IMR-90 (cell line): ENCODE data around the gene FAM229A. TPM values are rescaled to one million over a fixed set of nuclear protein-coding genes. Genes with fewer than 3 reads are reported as not detected.

Source experiments
- ATAC-seq: fragments of 200-7000 bp; cut with Tn5 transposase; 2 replicates; pipeline ENCODE4 v1.9.1; 2020; ENCODE audit warnings: low read depth, mild to moderate bottlenecking, moderate library complexity
- BruUV-seq: library from RNA; stranded (reverse); fragments of 400-500 nt; replicated peaks from 2 replicates; lab custom pipeline; 2021; lab: Mats Ljungman, UMichigan
- CTCF ChIA-PET: fragments of 300-600 bp; formaldehyde crosslinking; extraction: SDS; loops from one replicate; lab custom pipeline; 2021; ENCODE audit warnings: antibody characterized with exemption; lab: Yijun Ruan, JAX
- POLR2A ChIA-PET: fragments of 300-600 bp; sonication (Branson Sonifier 250); formaldehyde crosslinking; loops from one replicate; lab custom pipeline; 2022; ENCODE audit warnings: antibody characterized with exemption; ENCODE audit not compliant: unreplicated experiment; lab: Charles Lee
- DNase-seq: peaks from one replicate; pipeline ENCODE4 v3.0.0; 2013
- H2AFZ ChIP-seq: replicated peaks from 2 replicates; pipeline ENCODE3; 2013; ENCODE audit warnings: low read length, mild to moderate bottlenecking; ENCODE audit not compliant: poor library complexity
- H2AK5ac ChIP-seq: 2 replicates; pipeline ENCODE4 v1.6.1; 2013; ENCODE audit warnings: low read depth, low read length, inconsistent platforms
- H2AK9ac ChIP-seq: replicated peaks from 2 replicates; pipeline ENCODE3; 2013; ENCODE audit warnings: mild to moderate bottlenecking, low read depth, low read length, moderate library complexity; ENCODE audit not compliant: poor library complexity
- H2BK120ac ChIP-seq: 2 replicates; pipeline ENCODE4 v1.6.1; 2013; ENCODE audit warnings: low read depth, low read length, inconsistent platforms
- H2BK15ac ChIP-seq: 3 replicates; pipeline ENCODE4 v1.6.1; 2013; ENCODE audit warnings: low read depth, low read length, inconsistent platforms
- H2BK20ac ChIP-seq: 2 replicates; pipeline ENCODE4 v1.6.1; 2013; ENCODE audit warnings: low read depth, mild to moderate bottlenecking, inconsistent platforms, low read length, moderate library complexity
- H2BK5ac ChIP-seq: 2 replicates; pipeline ENCODE4 v1.6.1; 2013; ENCODE audit warnings: mild to moderate bottlenecking, low read depth, low read length, inconsistent platforms; ENCODE audit not compliant: poor library complexity, severe bottlenecking
- H3K14ac ChIP-seq: replicated peaks from 2 replicates; pipeline ENCODE4 v1.6.1; 2013; ENCODE audit warnings: low read depth, low read length, inconsistent platforms
- H3K18ac ChIP-seq: 2 replicates; pipeline ENCODE4 v1.6.1; 2013; ENCODE audit warnings: low read depth, low read length, control low read depth
- H3K23ac ChIP-seq: 2 replicates; pipeline ENCODE4 v1.6.1; 2013; ENCODE audit warnings: low read depth, low read length, inconsistent platforms
- H3K27ac ChIP-seq: 2 replicates; pipeline ENCODE4 v1.5.1; 2013; ENCODE audit warnings: mild to moderate bottlenecking, control low read depth, low read length; ENCODE audit not compliant: insufficient read depth
- H3K27me3 ChIP-seq: 2 replicates; pipeline ENCODE4 v1.6.1; 2013; ENCODE audit warnings: low read length; ENCODE audit not compliant: control insufficient read depth, insufficient read depth
- H3K36me3 ChIP-seq: 2 replicates; pipeline ENCODE4 v1.6.1; 2013; ENCODE audit warnings: low read length, mixed read lengths; ENCODE audit not compliant: control insufficient read depth, insufficient read depth
- H3K4ac ChIP-seq: 2 replicates; pipeline ENCODE4 v1.6.1; 2013; ENCODE audit warnings: low read depth, low read length, inconsistent platforms
- H3K4me1 ChIP-seq: 2 replicates; pipeline ENCODE4 v1.6.1; 2013; ENCODE audit warnings: low read length, mixed read lengths; ENCODE audit not compliant: control insufficient read depth, insufficient read depth
- H3K4me2 ChIP-seq: 2 replicates; pipeline ENCODE4 v1.6.1; 2013; ENCODE audit warnings: low read depth, mild to moderate bottlenecking, control low read depth, low read length, moderate library complexity
- H3K4me3 ChIP-seq: 2 replicates; pipeline ENCODE4 v1.5.1; 2013; ENCODE audit warnings: low read depth, mild to moderate bottlenecking, control low read depth, low read length, moderate library complexity; ENCODE audit not compliant: insufficient read depth
- H3K56ac ChIP-seq: 2 replicates; pipeline ENCODE4 v1.6.1; 2013; ENCODE audit warnings: low read length, inconsistent platforms; ENCODE audit not compliant: insufficient read depth; ENCODE audit errors: extremely low read depth
- H3K79me1 ChIP-seq, 2 experiments: 2 replicates each; pipeline ENCODE4 v1.6.1; 2013; ENCODE audit warnings: low read length in 2 of 2, inconsistent platforms in 1 of 2, low read depth in 1 of 2
- H3K9ac ChIP-seq: 2 replicates; pipeline ENCODE4 v1.6.1; 2013; ENCODE audit warnings: low read depth, low read length, control low read depth
- H3K9me1 ChIP-seq: 2 replicates; pipeline ENCODE4 v1.6.1; 2013; ENCODE audit warnings: low read length, inconsistent platforms; ENCODE audit not compliant: insufficient read depth
- H3K9me3 ChIP-seq: 2 replicates; pipeline ENCODE4 v1.6.1; 2013; ENCODE audit warnings: low read length; ENCODE audit not compliant: control insufficient read depth, insufficient read depth
- H4K20me1 ChIP-seq: 2 replicates; pipeline ENCODE4 v1.6.1; 2013; ENCODE audit warnings: low read length, inconsistent platforms; ENCODE audit not compliant: insufficient read depth
- H4K5ac ChIP-seq: 2 replicates; pipeline ENCODE4 v1.6.1; 2013; ENCODE audit warnings: mild to moderate bottlenecking, low read depth, low read length, control low read depth
- H4K8ac ChIP-seq, 2 experiments: 2 replicates each; pipeline ENCODE4 v1.6.1; 2013; ENCODE audit warnings: low read depth in 2 of 2, low read length in 2 of 2, control low read depth in 1 of 2, inconsistent platforms in 1 of 2
- H4K91ac ChIP-seq: 2 replicates; pipeline ENCODE4 v1.6.1; 2013; ENCODE audit warnings: low read depth, low read length, inconsistent platforms; ENCODE audit not compliant: insufficient read depth
- CTCF ChIP-seq: conservative IDR thresholded peaks from 2 replicates; pipeline ENCODE4 v1.5.1; 2012; ENCODE audit warnings: mild to moderate bottlenecking, low read depth, low read length, improper control_type of control experiment
- MAFK ChIP-seq: IDR thresholded peaks from 2 replicates; pipeline ENCODE4 v1.6.1; 2012; ENCODE audit warnings: low read depth, low read length, improper control_type of control experiment
- MAZ ChIP-seq: IDR thresholded peaks from 2 replicates; pipeline ENCODE4 v1.6.1; 2012; ENCODE audit warnings: low read depth, mild to moderate bottlenecking, low read length, improper control_type of control experiment, moderate library complexity, borderline replicate concordance
- USF2 ChIP-seq: fragments of 150-350 bp; IDR thresholded peaks from 2 replicates; pipeline ENCODE4 v1.6.1; 2017; ENCODE audit warnings: mild to moderate bottlenecking, antibody characterized with exemption, low read length, low read depth
- WGBS, 2 experiments: methylation state at CpG; one replicate each; pipeline versions ENCODE4 v1.1.5 to v1.1.7; 2013; ENCODE audit warnings: missing lambda C conversion rate in 2 of 2; ENCODE audit not compliant: insufficient read length in 1 of 2; ENCODE audit errors: extremely low coverage in 2 of 2; 5-methylcytosine and 5-hydroxymethylcytosine counted together
- dilution Hi-C: fragments of 300-500 bp; cut with HindIII; formaldehyde crosslinking; loops from one replicate; pipeline ENCODE4 v1.14.3; 2018; ENCODE audit warnings: low sequenced_read_pairs; ENCODE audit not compliant: unreplicated experiment
- in situ Hi-C: fragments of 300-500 bp; cut with MboI; formaldehyde crosslinking; loops from 3 replicates; pipeline ENCODE4 v1.14.3; 2019; ENCODE audit warnings: low sequenced_read_pairs, inconsistent platforms, mixed read lengths
- intact Hi-C: fragments of 100-400 bp; cut with micrococcal nuclease; formaldehyde crosslinking; loops from 2 replicates; pipeline ENCODE4 v1.10.0; 2022
- polyA plus RNA-seq, 3 experiments: library from polyadenylated mRNA; depleted of rRNA; stranded (reverse); fragments of >200 nt; gene quantifications; 2 replicates each; pipeline ENCODE4 v1.2.3, GENCODE V29; 2012; ENCODE audit warnings: low replicate concordance in 1 of 3
- total RNA-seq: library from RNA; depleted of rRNA; stranded (reverse); fragments of >200 nt; gene quantifications from 2 replicates; pipeline ENCODE4 v1.2.3, GENCODE V29; 2012
- TF ChIP-seq, protein P1 (sequence below): fragments of 150-350 bp; IDR thresholded peaks from 2 replicates; pipeline ENCODE4 v1.6.1; 2016; ENCODE audit warnings: low read depth, mild to moderate bottlenecking, low read length, moderate library complexity, borderline replicate concordance

FAM229A gene
- total and polyA plus RNA-seq, 2 of the 4 experiments (the other 2 are of a cell fraction): 0.36 to 4.3 TPM

DNA sequence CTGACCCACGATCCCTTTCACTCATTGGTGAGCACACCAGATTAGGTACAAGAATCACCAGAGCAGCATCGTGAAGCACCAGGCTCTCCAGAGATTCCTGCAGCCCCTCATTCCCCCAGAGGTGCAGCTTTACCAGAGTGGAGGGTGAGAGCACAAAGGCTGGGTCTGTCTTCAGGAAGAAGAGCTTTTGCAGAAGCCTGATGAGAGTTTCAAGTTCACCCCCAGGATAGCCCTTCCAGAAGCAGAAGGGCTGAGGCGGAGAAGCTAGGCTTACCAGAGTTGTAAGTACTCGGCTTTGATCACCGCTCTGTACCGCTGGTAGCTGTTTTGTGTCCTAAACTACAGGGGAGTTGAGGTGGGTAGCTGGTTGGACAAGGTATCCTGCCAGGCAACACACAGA, 3.2 kb upstream of the FAM229A start:
- ATAC-seq (no peak), DNase-seq (no peak)
- intact Hi-C loops: no loop called here
- Histone ChIP-seq H4K91ac (no peak overlapping the region), H3K27me3 (no peaks in the 10 kb centered on the region), H2AFZ (peak overlapping the region; percentile 27), H3K4me1 (no peaks in the 10 kb centered on the region), H3K56ac (no peak overlapping the region), H2AK9ac (no peak overlapping the region), H3K4me3 (no peak overlapping the region), H2BK5ac (no peak overlapping the region), H2BK20ac (no peak overlapping the region), H4K20me1 (no peaks in the 10 kb centered on the region; the same call in 1 of the 2 replicates), H3K18ac (no peak overlapping the region), H3K36me3 (peaks cover 47% of the 10 kb centered on the region), H3K4ac (no peak overlapping the region), H2AK5ac (no peak overlapping the region), H3K27ac (no peak overlapping the region), H3K9ac (no peak overlapping the region), H3K79me1 (peaks cover 0 to 7% of the 10 kb centered on the region in 2 experiments; a peak in 2 of 4 replicates), H2BK120ac (no peak overlapping the region), H4K5ac (no peak overlapping the region), H3K23ac (no peak overlapping the region), H3K9me1 (0 out of 2 replicates have a peak, but pooled peaks cover 4% of the 10 kb centered on the region), H3K14ac (no peak overlapping the region), H3K9me3 (no peaks in the 10 kb centered on the region), H4K8ac (no peak overlapping the region), H2BK15ac (no peak overlapping the region), H3K4me2 (no peak overlapping the region)
- CTCF ChIA-PET: no interaction called here
- TF ChIP-seq, protein P1, sequence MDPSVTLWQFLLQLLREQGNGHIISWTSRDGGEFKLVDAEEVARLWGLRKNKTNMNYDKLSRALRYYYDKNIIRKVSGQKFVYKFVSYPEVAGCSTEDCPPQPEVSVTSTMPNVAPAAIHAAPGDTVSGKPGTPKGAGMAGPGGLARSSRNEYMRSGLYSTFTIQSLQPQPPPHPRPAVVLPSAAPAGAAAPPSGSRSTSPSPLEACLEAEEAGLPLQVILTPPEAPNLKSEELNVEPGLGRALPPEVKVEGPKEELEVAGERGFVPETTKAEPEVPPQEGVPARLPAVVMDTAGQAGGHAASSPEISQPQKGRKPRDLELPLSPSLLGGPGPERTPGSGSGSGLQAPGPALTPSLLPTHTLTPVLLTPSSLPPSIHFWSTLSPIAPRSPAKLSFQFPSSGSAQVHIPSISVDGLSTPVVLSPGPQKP: no peak
- no peak for TF ChIP-seq MAZ
- no peak for TF ChIP-seq USF2
- no peak for TF ChIP-seq CTCF
- TF ChIP-seq MAFK: no peak
- in situ Hi-C loops: no loop called here
- POLR2A ChIA-PET: no interaction called here
- dilution Hi-C loops: no loop called here
- no CpG with 5 or more reads among the region's 6 CpGs for WGBS, 2 experiments
- BruUV-seq: no TSS peak
